B cell (primary cell): ENCODE results near the gene BAIAP3.

ENCODE experiments used
- CTCF ChIP-seq: fragments of 200-600 bp; IDR thresholded peaks from one replicate; pipeline ENCODE4 v1.8.0; 2022; ENCODE audit warnings: antibody characterized with exemption, mild to moderate bottlenecking
- EZH2 ChIP-seq: IDR thresholded peaks from 2 replicates; pipeline ENCODE4 v1.6.1; 2012; ENCODE audit warnings: borderline replicate concordance, low read depth, mild to moderate bottlenecking, moderate library complexity, low read length; ENCODE audit not compliant: insufficient read depth, poor library complexity, severe bottlenecking

DNA sequence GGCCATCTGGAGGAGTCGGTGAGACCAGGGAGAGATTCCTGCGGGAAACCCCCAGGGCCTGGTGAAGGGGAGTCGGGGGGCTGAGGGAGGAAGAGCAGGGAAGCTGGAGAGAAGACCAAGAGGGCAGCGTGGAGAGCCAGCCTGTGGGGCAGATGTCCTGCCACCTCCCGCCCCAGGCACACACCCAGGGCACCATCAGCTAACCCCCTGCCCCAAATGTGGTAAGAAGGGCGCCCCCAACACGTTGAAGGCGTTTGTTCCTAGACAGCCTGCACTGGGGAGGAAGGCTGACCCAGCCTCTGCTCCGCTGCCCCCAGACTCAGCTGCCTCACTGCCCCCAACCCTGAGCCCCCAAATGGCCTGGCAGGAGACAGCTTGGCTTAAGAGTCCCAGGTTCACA lies 1.3 kb downstream of the BAIAP3 start:
- TF ChIP-seq CTCF (no peak), EZH2 (no peak)
